ACHN (cell line): ENCODE measurements around the gene PROCA1.
A peak's percentile ranks its signal among the peaks of the same experiment; 100 is the strongest.
"Not testable (repeated sequence)": the region's sequence is repeated elsewhere in the genome, so short reads cannot be mapped to it uniquely, and the experiment has no call there.

Experiments
- DNase-seq: peaks from one replicate; pipeline ENCODE4 v3.0.0-alpha.2; 2015
- in situ Hi-C: cut with HindIII; loops from 2 replicates; pipeline ENCODE4 v1.10.0; 2017; ENCODE audit warnings: low sequenced_read_pairs, low pct_ligation_motif_present, low pct_unique_long_range_greater_than_20kb

The PROCA1 gene

DNA sequence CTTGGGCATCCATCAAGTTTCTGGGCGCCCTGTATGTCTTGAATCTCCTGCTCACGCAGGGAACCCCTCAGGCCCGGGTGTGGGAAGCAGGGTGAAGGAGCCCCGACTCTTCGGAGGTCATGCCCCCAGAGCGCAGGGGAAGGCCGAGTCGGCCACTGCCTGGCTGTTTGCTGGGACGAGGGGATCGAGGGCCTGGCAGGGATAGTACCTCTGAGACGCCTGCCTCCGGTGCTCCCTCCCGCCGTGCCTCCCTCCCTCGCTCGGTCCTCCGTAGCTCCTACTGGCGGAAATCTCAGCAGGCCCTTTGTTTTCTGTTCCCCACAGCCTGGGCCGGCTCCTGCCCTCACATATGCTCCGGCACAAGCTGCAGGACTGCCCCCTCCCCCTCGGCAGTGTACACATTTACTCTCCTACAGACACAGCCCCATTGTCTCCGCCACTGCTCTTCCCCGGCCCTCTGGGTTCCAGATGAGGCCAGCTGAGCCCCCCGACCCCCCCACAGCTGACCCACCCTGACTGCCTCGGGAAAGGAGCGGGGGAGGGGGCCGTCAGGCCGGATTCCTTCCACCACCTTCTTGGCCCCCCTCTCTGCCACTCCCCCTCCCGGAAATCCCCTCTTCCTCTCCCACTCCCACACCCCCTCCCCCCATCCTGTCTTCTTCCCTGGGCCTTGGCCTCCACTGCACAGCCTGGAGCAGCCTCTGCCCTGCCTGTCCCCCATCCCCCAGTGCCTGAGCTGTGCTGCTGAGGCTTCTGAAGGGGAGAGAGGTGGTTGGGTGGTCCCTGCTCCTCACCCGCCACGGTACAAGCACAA lies 33.5 kb upstream of the PROCA1 start:
- peak; percentile 41 for DNase-seq
- in situ Hi-C loops = no loop called here

GRCh38 chr17:28744104-28744971 lies 32.6 kb upstream of the PROCA1 start:
- DNase-seq = peak; percentile 54
- in situ Hi-C loops = no loop called here

GRCh38 chr17:28743243-28744103 lies 31.8 kb upstream of the PROCA1 start, which contains the start of gene TRAF4:
TSS of gene TRAF4 (plus strand) at chr17:28744011. CDS start at chr17:28744113, 102 bp downstream.
- in situ Hi-C loops = no loop called here
- peak; percentile 92 for DNase-seq

- DNase-seq = no peak
- in situ Hi-C loops = no loop called here
Measured at GRCh38 chr17:28741358-28742349, 30.0 kb upstream of the PROCA1 start.

GRCh38 chr17:28740406-28741357 lies 29.0 kb upstream of the PROCA1 start:
- no peak for DNase-seq
- in situ Hi-C loops = no loop called here

DNA sequence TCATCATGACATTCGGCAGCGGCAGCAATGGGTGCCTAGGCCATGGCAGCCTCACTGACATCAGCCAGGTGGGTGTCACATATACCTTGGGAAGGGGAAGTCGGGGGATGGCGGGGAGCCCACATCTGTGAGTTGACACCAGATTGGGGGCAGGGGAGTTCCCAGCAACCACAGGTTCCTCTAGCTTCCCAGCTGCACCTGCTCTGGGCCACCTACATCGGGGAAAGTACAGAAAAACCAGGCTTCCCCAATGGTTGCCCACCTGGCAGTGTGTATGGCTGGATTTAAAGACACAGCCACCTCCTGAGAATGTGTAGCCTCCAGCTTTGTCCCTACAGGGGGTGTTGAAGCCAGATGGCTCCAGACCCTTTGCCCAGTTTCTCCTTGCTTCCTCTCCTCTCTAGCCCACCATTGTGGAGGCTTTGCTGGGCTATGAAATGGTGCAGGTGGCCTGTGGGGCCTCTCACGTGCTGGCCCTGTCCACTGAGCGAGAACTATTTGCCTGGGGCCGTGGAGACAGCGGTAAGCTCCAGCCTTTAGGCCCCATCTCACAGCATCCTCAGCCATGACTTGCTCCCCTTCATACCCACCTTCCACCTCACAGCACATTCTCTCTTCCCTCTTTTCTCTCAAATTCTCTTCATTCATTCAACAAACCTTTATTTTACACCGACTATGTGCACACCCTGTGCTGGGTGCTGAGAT lies 27.1 kb upstream of the PROCA1 start:
- no peak for DNase-seq

GRCh38 chr17:28737770-28738679 lies 26.3 kb upstream of the PROCA1 start:
- in situ Hi-C loops = no loop called here
- DNase-seq = no peak

More for the DNA sequence above, 27.1 kb upstream of the PROCA1 start:
- in situ Hi-C loops = no loop called here

- in situ Hi-C loops = no loop called here
- no peak for DNase-seq
Measured at GRCh38 chr17:28737316-28737715, 25.6 kb upstream of the PROCA1 start.

GRCh38 chr17:28735913-28736769 lies 24.5 kb upstream of the PROCA1 start:
- DNase-seq, in situ Hi-C loops: not testable (repeated sequence)

DNA sequence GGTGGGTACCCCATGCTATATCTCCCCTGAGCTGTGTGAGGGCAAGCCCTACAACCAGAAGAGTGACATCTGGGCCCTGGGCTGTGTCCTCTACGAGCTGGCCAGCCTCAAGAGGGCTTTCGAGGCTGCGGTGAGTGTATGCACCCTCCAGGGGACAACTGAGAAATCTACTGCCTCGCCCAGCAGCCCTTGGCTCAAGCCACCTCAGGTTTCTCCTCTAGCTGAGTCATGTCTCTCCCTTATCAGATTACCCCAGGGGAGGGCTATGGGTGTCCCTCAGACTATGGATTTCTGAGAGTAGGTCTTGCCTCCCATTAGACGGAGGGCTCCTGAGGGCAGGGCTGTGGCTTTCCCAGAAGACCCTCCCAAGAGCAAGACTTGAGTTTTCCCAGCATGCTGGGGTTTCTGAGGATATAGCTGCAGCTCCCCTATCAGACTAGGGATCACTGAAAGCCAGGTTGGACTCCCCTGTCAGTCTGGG lies 23.6 kb upstream of the PROCA1 start:
- no peak for DNase-seq
- in situ Hi-C loops = no loop called here

DNA sequence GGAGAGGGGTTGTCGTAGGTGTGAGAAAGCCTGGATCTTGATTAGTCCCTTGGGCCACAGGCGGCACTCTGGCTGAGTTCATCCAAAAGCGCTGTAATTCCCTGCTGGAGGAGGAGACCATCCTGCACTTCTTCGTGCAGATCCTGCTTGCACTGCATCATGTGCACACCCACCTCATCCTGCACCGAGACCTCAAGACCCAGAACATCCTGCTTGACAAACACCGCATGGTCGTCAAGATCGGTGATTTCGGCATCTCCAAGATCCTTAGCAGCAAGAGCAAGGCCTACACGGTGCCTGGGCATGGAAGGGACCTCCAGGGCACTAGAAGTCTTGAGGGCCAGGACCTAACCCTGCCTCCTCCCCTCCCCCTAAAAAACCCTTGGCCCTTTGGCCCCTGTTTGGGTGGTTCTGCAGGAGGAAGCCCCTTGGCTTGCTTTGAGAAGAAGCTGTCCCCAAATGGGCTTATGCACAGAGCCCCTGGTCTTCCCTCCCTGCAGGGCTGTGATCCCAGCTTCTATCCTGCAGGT lies 23.1 kb upstream of the PROCA1 start:
- DNase-seq = no peak
- in situ Hi-C loops = no loop called here

DNA sequence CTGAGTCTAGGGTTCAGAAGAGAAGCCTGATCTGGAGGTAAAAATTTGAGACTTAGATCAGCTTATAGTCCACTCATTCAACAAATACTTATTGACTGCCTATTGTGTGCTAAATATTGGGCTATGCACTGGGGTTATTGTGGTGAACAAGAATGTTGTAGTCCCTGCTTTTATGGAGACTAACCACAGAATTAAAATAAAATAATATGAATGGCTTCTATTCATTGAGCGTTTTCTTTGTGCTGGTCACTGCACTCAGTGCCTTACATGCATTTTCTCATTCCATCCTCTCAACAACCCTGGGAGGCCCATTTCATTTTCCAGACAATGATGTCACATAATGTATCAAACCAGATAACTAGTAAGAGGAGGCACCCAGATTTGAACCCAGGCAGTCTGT lies 21.7 kb upstream of the PROCA1 start:
- in situ Hi-C loops = no loop called here

GRCh38 chr17:28729950-28730330 lies 18.3 kb upstream of the PROCA1 start:
- DNase-seq = no peak
- in situ Hi-C loops = no loop called here

More for the DNA sequence above, 21.7 kb upstream of the PROCA1 start:
- DNase-seq = no peak
